ENCODE measurements around the gene CDC14A. TPM values are rescaled to one million over a fixed set of nuclear protein-coding genes. Genes with fewer than 3 reads are reported as not detected.

The CDC14A gene
- total and polyA plus RNA-seq, 2 of the 8 experiments (the other 6 are each of a cell fraction or from before 2014, with no cell fraction given) = 3.2 to 8.9 TPM

- 11% methylated on average over 55 of the region's 57 CpGs; no CpG with 5 or more reads in 1 of the 2 experiments for WGBS, 2 experiments (ENCODE audit: extremely low coverage in 1 of 2, insufficient coverage in 1 of 2, insufficient read length in 1 of 2, insufficient replicate concordance in 2 of 2, low coverage in 1 of 2, low lambda C conversion rate in 2 of 2, missing lambda C conversion rate in 1 of 2)
- Histone ChIP-seq H3K4me1 (replicated peaks in 1 of 4; ENCODE audit: control insufficient read depth in 3 of 4, insufficient read depth in 4 of 4, low read length in 3 of 4) (peaks cover 0 to 16% (median 5%) of the 10 kb centered on the region in 4 experiments; a peak in 6 of 7 replicates), H2BK12ac (ENCODE audit: low read depth, low read length) (peak overlapping the region; percentile 55; the same call in 1 of the 2 replicates), H2BK120ac (replicated peaks; ENCODE audit: low read depth, low read length) (no peak overlapping the region), H4K8ac (ENCODE audit: extremely low read depth, insufficient read depth, low read length) (peak overlapping the region; percentile 94; the same call in 1 of the 2 replicates), H4K91ac (replicated peaks; ENCODE audit: insufficient read length, low read length) (peak overlapping the region; percentile 51), H3K27me3 (replicated peaks in 1 of 4; ENCODE audit: control insufficient read depth in 3 of 4, extremely low read depth in 1 of 4, insufficient read depth in 3 of 4, low read length in 3 of 4) (peaks cover 34 to 49% (median 39%) of the 10 kb centered on the region in 4 experiments), H3K18ac (ENCODE audit: extremely low read depth, low read length) (peak overlapping the region; percentile 84; the same call in 1 of the 2 replicates), H3K23ac (ENCODE audit: insufficient read length) (no peak overlapping the region), H3K23me2 (ENCODE audit: low read depth, low read length) (peaks cover 11% of the 10 kb centered on the region; the same call in 1 of the 2 replicates), H2AFZ (ENCODE audit: low read length) (peak overlapping the region; percentile 59; the same call in 1 of the 2 replicates), H3K4me3 (ENCODE audit: extremely low read depth in 1 of 4, insufficient read depth in 2 of 4, low read depth in 3 of 4, low read length in 4 of 4) (peak overlapping the region; percentile 30 to 55 (median 38)), H3K4ac (replicated peaks; ENCODE audit: insufficient read length, low read depth, low read length) (no peak overlapping the region), H2AK5ac (ENCODE audit: low read depth, low read length) (no peak overlapping the region), H3K14ac (ENCODE audit: insufficient read length) (no peak overlapping the region), H4K5ac (ENCODE audit: insufficient read length, low read depth, low read length) (no peak overlapping the region), H2BK15ac (ENCODE audit: low read length) (no peak overlapping the region), H3K79me1 (ENCODE audit: low read depth, low read length) (no peaks in the 10 kb centered on the region), H3K79me2 (ENCODE audit: control insufficient read depth in 1 of 2, insufficient read depth in 2 of 2, low read length in 2 of 2) (no peaks in the 10 kb centered on the region), H3K36me3 (ENCODE audit: control insufficient read depth in 2 of 4, insufficient read depth in 4 of 4, low read length in 3 of 4) (no peaks in the 10 kb centered on the region), H3K56ac (replicated peaks; ENCODE audit: insufficient read length, low read depth, low read length) (no peak overlapping the region), H3K9me3 (ENCODE audit: insufficient read depth in 2 of 2, low read depth in 1 of 2, low read length in 1 of 2) (peaks cover 3 to 4% of the 10 kb centered on the region in 2 experiments; a peak in 2 of 4 replicates), H3K27ac (ENCODE audit: low read depth, low read length) (no peak overlapping the region), H3K4me2 (ENCODE audit: insufficient read depth in 1 of 2, low read depth in 2 of 2, low read length in 2 of 2) (peak overlapping the region; percentile 63 to 89), H2BK5ac (ENCODE audit: low read depth, low read length) (no peak overlapping the region), H2BK20ac (ENCODE audit: low read length) (no peak overlapping the region), H3K9ac (replicated peaks in 1 of 4; ENCODE audit: extremely low read depth in 1 of 4, low read depth in 3 of 4, low read length in 3 of 4) (peak overlapping the region in 1 of 4 experiments; percentile 42; a peak in 2 of 7 replicates), H4K20me1 (replicated peaks in 1 of 2; ENCODE audit: control insufficient read depth in 1 of 2, insufficient read depth in 2 of 2, low read length in 2 of 2) (peaks cover 0 to 6% of the 10 kb centered on the region in 2 experiments)
- ChIA-PET POLR2A (ENCODE audit: partially characterized antibody) (no interaction called here), CTCF (ENCODE audit: partially characterized antibody) (interaction anchor here (1.0 kb wide), 1 partner anchor 19 kb away, joined by 3 read pairs; no protein-coding TSS in a partner anchor)
- no peak for FAIRE-seq
- DNase-seq (ENCODE audit: low read depth in 1 of 2, low spot score in 2 of 2) = peak in 1 of 2 experiments; percentile 74
- TF ChIP-seq YY1 (IDR thresholded peaks at IDR 0.05; ENCODE audit: low read depth, low read length) (0 out of 2 replicates have a peak, but pooled peaks have one; percentile 55), TEAD4 (IDR thresholded peaks at IDR 0.05; ENCODE audit: low read depth, low read length) (0 out of 2 replicates have a peak, but pooled peaks have one; percentile 8), RBBP5 (IDR thresholded peaks at IDR 0.05; ENCODE audit: borderline replicate concordance, low read depth, low read length) (peak; percentile 30; the same call in 1 of the 2 replicates), SP4 (IDR thresholded peaks at IDR 0.05; ENCODE audit: low read length) (no peak), TBP (IDR thresholded peaks at IDR 0.05; ENCODE audit: low read depth, low read length) (0 out of 2 replicates have a peak, but pooled peaks have one; percentile 13), GABPA (IDR thresholded peaks at IDR 0.05; ENCODE audit: borderline replicate concordance, insufficient read depth, low read length) (no peak), KDM5A (IDR thresholded peaks at IDR 0.05; ENCODE audit: low read length) (no peak), MAX (IDR thresholded peaks at IDR 0.05) (peak; percentile 95), E2F6 (IDR thresholded peaks at IDR 0.05) (peak; percentile 97), TAF1 (IDR thresholded peaks at IDR 0.05; ENCODE audit: low read depth, low read length) (0 out of 2 replicates have a peak, but pooled peaks have one; percentile 24), KDM4A (IDR thresholded peaks at IDR 0.05; ENCODE audit: low read depth, low read length, severe bottlenecking) (peak; percentile 95)
Observed at GRCh38 chr1:100539836-100540536, 187.7 kb downstream of the CDC14A start.

All from H1 (cell line).